Kidney (tissue), 14 donors: ENCODE data around the gene C6orf58. TPM values are rescaled to one million over a fixed set of nuclear protein-coding genes. Genes with fewer than 3 reads are reported as not detected.
A peak's percentile ranks its signal among the peaks of the same experiment; 100 is the strongest.

Experiments used
- DNase-seq, 5 donors: peaks; one replicate each; pipeline ENCODE4 v3.0.0-alpha.2; 2013 to 2020
- FAIRE-seq: peaks from 2 replicates; lab custom pipeline; 2012; peaks lifted over from hg19 to GRCh38; lab: Jason Lieb, UNC
- H3K27ac ChIP-seq, 2 donors: one replicate each; pipeline ENCODE4 v1.7.0; 2013; ENCODE audit warnings: low read depth in 2 of 2, low read length in 2 of 2, inconsistent platforms in 1 of 2
- H3K27me3 ChIP-seq: one replicate; pipeline ENCODE4 v1.7.1; 2013; ENCODE audit warnings: low read length, inconsistent platforms; ENCODE audit not compliant: control insufficient read depth, insufficient read depth
- H3K36me3 ChIP-seq, 3 donors: one replicate each; pipeline versions ENCODE4 v1.7.0 to v1.7.1; 2013; ENCODE audit warnings: low read length in 3 of 3, control low read depth in 1 of 3, inconsistent platforms in 1 of 3; ENCODE audit not compliant: insufficient read depth in 3 of 3, control insufficient read depth in 2 of 3
- H3K4me1 ChIP-seq, 3 donors: one replicate each; pipeline versions ENCODE4 v1.7.0 to v1.7.1; 2013; ENCODE audit warnings: low read length in 3 of 3, inconsistent platforms in 1 of 3, low read depth in 1 of 3; ENCODE audit not compliant: control insufficient read depth in 2 of 3, insufficient read depth in 2 of 3
- H3K4me3 ChIP-seq, 3 donors: one replicate each; pipeline versions ENCODE4 v1.7.0 to v1.8.1; 2013; ENCODE audit warnings: low read length in 3 of 3, control low read depth in 1 of 3, inconsistent platforms in 1 of 3
- H3K9ac ChIP-seq, 3 donors: one replicate each; pipeline versions ENCODE4 v1.7.0 to v1.7.1; 2013; ENCODE audit warnings: low read length in 3 of 3, control low read depth in 1 of 3, inconsistent platforms in 1 of 3
- H3K9me3 ChIP-seq, 3 donors: one replicate each; pipeline versions ENCODE4 v1.7.0 to v1.7.1; 2013; ENCODE audit warnings: low read length in 3 of 3, control low read depth in 1 of 3, inconsistent platforms in 1 of 3; ENCODE audit not compliant: control insufficient read depth in 2 of 3, insufficient read depth in 1 of 3
- CTCF ChIP-seq: IDR thresholded peaks from 3 replicates; pipeline ENCODE4 v1.5.1; 2012; ENCODE audit warnings: mild to moderate bottlenecking, moderate library complexity, borderline replicate concordance; ENCODE audit not compliant: insufficient read depth; ENCODE audit errors: extremely low read depth
- intact Hi-C: fragments of 100-400 bp; cut with DNase I; formaldehyde crosslinking; loops from one replicate; pipeline ENCODE4 v1.11.1; 2022
- polyA plus RNA-seq: library from polyadenylated mRNA; stranded (reverse); fragments of 350-450 nt; fragmentation: Illumina TruSeq; extraction: RNeasy Lipid Tissue Mini Kit (QIAGEN cat#74804); gene quantifications from one replicate; pipeline ENCODE4 v1.2.3, GENCODE V29; 2014; ENCODE audit warnings: low read depth, low replicate concordance; ENCODE audit not compliant: insufficient read depth
- total RNA-seq: library from RNA; stranded (reverse); fragmentation: NEBNext Ultra II Directional; extraction: Animal tissue kit (Norgen Biotek cat#: 25700); gene quantifications from one replicate; pipeline ENCODE4 v1.2.1, GENCODE V29; 2021
- donor health status: control.
- donor health status: control.
- donor health status: control.
- donor health status: control.
- donor health status: control.
- donor health status: DM: yes; HTN: yes; CAD: no.
- donor health status: Normal renal cell carcinoma (clear cell type).

The C6orf58 gene
- total and polyA plus RNA-seq, 2 donors from 2014 or later, result not detected

DNA sequence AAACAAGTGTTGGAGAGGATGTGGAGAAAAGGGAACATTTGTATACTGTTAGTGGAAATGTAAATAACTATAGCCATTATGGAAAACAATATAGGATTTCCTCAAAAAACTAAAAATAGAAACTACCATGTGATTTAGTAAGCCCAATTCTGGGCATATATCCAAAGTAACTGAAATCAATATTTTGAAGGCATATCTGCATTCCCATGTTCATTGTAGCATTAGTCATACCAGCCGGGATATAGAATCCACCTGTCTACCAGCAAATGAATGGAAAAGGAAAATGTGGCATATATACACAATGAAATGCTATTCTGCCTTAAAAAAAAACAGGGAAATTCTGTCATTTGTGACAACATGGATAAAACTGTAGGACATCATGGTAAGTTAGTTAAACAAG is 15.3 kb upstream of the C6orf58 start:
- Histone ChIP-seq H3K36me3 (no peaks in the 10 kb centered on the region), H3K27ac (no peak overlapping the region), H3K4me3 (no peak overlapping the region), H3K9ac (no peak overlapping the region), H3K9me3 (no peaks in the 10 kb centered on the region), H3K27me3 (no peaks in the 10 kb centered on the region), H3K4me1 (no peaks in the 10 kb centered on the region)
- intact Hi-C loops, result no loop called here
- TF ChIP-seq CTCF, result no peak
- DNase-seq (no peak), FAIRE-seq (no peak)

DNA sequence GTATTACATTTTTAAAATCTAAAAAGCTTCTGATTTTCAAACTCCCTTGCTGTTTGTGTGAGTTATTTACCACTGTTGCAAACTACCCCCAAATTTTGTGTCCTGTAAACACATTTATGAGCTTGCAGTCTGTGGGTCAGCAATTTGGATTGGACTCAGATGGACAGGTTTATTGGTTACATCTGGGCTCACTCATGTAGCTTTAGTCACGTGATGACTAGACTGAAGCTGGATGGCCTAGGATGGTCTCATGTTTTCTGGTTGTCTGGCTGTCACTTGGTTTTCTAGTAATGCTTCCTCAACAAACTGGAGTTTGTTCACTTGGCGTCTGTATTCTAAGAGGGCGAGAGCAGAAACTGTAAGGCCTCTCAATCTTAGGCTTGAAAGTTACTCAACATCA is 12.2 kb upstream of the C6orf58 start:
- intact Hi-C loops, result no loop called here
- peak in 2 of 5 donors; percentile 19 to 43 for DNase-seq
- no peaks in the 10 kb centered on the region for H3K9me3 ChIP-seq

DNA sequence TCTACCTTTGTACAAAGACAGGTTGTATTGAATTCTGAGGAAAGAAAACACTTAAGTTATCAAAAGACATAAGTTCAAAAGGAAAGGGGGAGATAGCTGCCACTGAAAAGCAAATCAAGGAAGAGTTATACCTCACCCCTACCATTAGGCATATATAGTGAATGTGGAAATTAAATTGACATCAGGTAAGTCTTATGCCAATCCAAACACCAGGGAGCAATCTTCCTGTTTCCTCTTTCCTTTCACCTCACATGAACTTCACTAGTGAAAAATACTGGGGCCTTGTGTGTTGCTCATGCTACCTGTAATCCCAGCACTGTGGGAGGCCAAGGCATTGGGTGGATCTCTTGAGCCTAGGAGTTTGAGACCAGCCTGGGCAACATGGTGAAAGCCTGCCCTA is 10.9 kb upstream of the C6orf58 start:
- no peak for FAIRE-seq
- no peak overlapping the region for H3K27ac ChIP-seq
- no peak for DNase-seq
- no peak overlapping the region for H3K4me3 ChIP-seq
- H3K4me1 ChIP-seq, result no peaks in the 10 kb centered on the region
- no peaks in the 10 kb centered on the region for H3K36me3 ChIP-seq
- no peak for TF ChIP-seq CTCF
- no peaks in the 10 kb centered on the region for H3K9me3 ChIP-seq
- no peak overlapping the region for H3K9ac ChIP-seq
- no peaks in the 10 kb centered on the region for H3K27me3 ChIP-seq
- intact Hi-C loops, result no loop called here

More for the DNA sequence above, 12.2 kb upstream of the C6orf58 start:
- Histone ChIP-seq H3K4me3 (no peak overlapping the region), H3K9ac (no peak overlapping the region), H3K4me1 (no peaks in the 10 kb centered on the region), H3K36me3 (no peaks in the 10 kb centered on the region), H3K27ac (no peak overlapping the region), H3K27me3 (no peaks in the 10 kb centered on the region)
- TF ChIP-seq CTCF, result no peak
- no peak for FAIRE-seq

DNA sequence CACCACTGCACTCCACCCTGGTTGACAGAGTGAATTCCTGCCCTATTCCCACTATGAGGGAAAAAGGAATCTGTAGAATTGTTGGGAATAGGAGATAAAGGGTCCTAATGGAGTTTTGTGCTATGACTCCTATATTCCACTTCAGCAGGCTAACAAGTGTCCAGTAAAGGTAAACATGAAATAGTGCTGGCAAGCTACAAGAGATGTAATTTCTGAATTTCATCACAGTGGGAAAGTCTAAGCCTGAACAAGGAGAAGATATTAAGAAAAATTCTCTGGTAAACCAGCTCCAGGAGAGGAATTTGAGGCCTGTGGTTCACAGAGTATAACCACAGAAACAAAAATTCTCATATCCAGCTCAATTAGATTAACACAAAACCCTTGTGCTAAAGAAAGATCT is 10.3 kb upstream of the C6orf58 start:
- DNase-seq (no peak), FAIRE-seq (no peak)
- Histone ChIP-seq H3K36me3 (no peaks in the 10 kb centered on the region), H3K27ac (no peak overlapping the region), H3K4me1 (no peaks in the 10 kb centered on the region), H3K9ac (no peak overlapping the region), H3K27me3 (no peaks in the 10 kb centered on the region), H3K9me3 (no peaks in the 10 kb centered on the region), H3K4me3 (no peak overlapping the region)
- TF ChIP-seq CTCF, result no peak
- intact Hi-C loops, result no loop called here
